ENCODE data around the gene CCNYL1. TPM values are rescaled to one million over a fixed set of nuclear protein-coding genes. Genes with fewer than 3 reads are reported as not detected.
"Not testable (repeated sequence)": the region's sequence is repeated elsewhere in the genome, so short reads cannot be mapped to it uniquely, and the experiment has no call there.

Gene CCNYL1
- total and polyA plus RNA-seq, 5 donors from 2014 or later: 0.81 to 13.1 (median 1.1) TPM

DNA sequence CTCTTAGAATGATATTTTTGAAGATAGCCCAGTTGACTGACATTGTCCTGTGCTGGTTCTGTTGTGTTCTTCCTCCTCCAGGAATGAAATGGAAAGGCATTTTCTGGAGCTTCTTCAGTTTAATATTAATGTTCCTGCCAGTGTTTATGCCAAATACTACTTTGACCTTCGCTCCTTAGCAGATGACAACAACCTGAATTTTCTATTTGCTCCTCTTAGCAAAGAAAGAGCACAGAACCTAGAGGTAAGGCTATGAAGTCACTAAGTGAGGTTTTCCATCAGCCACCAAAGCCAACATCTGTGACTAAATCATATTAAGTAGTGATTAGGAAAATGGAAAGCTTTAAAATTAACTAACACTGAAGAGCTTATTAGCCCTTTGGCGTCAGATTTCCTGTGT, 39.4 kb downstream of the CCNYL1 start:
- Mint-ChIP-seq H3K4me1 (no peaks in the 10 kb centered on the region), H3K27ac (no peak overlapping the region), H3K27me3 (no peaks in the 10 kb centered on the region), H3K9me3 (no peaks in the 10 kb centered on the region), H3K4me3 (no peak overlapping the region), H3K36me3 (peaks cover 7% of the 10 kb centered on the region)
- DNase-seq (no peak), ATAC-seq (ENCODE audit: low read depth in 2 of 2) (no peak)
- Histone ChIP-seq H3K9me3 (ENCODE audit: control insufficient read depth in 2 of 2, low read length in 2 of 2) (no peaks in the 10 kb centered on the region), H3K4me1 (ENCODE audit: control insufficient read depth, insufficient read depth, low read length, poor library complexity, severe bottlenecking) (no peaks in the 10 kb centered on the region), H3K36me3 (ENCODE audit: control insufficient read depth, insufficient read depth, low read length) (peaks cover 8% of the 10 kb centered on the region), H3K27ac (ENCODE audit: insufficient read depth, low read length, poor library complexity, severe bottlenecking) (no peak overlapping the region), H3K4me3 (ENCODE audit: low read depth, low read length) (no peak overlapping the region), H3K27me3 (ENCODE audit: control insufficient read depth, insufficient read depth, low read length) (no peaks in the 10 kb centered on the region)

DNA sequence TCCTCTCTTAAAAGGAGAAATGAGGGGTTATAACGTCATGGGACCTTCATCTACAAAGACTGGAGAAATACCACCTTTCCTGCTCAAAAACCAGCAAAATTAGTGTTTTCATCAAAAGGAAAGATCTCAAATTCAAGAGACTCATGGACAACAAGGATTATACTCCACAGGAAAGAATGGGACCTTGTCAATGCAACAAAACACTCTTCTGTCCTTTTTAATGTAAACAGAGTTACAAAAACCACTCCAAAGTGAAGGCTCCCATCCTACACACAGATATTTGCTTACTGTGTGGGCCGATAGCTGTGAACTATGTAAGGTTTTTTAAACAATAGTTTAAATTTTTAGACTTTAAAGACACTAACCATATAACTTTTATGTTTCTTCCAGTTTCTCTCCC, 42.2 kb downstream of the CCNYL1 start:
- H3K4me3 ChIP-seq (ENCODE audit: low read depth, low read length); H3K27ac Mint-ChIP-seq; H3K27me3 ChIP-seq (ENCODE audit: control insufficient read depth, insufficient read depth, low read length); H3K4me3 Mint-ChIP-seq; H3K36me3 ChIP-seq (ENCODE audit: control insufficient read depth, insufficient read depth, low read length); DNase-seq; H3K9me3 ChIP-seq (ENCODE audit: control insufficient read depth in 2 of 2, low read length in 2 of 2); H3K27me3 Mint-ChIP-seq; H3K27ac ChIP-seq (ENCODE audit: insufficient read depth, low read length, poor library complexity, severe bottlenecking); H3K4me1 ChIP-seq (ENCODE audit: control insufficient read depth, insufficient read depth, low read length, poor library complexity, severe bottlenecking); ATAC-seq (ENCODE audit: low read depth in 2 of 2); H3K4me1 Mint-ChIP-seq; H3K9me3 Mint-ChIP-seq; H3K36me3 Mint-ChIP-seq: not testable (repeated sequence)

DNA sequence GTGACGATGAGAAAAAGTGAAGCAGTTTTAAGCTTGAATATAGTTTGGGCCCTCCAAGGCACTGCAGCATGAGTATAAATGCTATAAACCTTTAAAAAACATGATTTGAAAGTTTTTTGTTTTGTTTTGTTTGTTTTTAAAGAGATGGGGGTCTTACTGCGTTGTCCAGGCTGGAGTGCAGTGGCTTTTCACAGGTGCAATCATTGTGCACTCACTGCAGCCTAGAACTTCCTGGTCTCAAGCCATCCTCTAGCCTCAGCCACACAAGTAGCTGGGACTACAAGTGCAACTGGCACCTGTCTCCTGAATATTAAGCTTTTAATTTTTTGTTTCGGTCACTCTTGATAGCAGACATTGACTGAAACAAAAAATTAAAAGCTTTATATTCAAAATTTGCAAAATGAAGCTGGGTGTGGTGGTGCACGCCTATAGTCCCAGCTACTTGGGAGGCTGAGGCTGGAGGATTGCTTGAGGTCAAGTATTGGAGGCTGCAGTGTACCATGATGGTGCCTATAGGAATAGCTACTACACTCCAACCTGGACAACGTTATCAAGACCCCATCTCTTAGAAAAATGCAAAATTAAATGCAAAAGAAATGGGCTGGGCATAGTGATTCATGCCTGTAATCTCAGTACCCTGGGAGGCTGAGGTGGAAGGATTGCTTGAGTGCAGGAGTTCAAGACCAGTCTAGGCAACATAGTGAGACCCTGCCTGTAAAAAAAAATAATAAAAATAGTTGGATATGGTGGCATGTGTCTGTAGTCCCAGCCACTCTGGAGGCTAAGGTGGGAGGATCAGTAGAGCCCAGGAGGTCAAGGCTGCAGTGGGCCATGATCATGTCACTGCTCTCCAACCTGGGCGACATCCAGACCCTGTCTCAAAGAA, 43.3 kb downstream of the CCNYL1 start:
- H3K36me3 Mint-ChIP-seq: peaks cover 7% of the 10 kb centered on the region
- ATAC-seq (ENCODE audit: low read depth in 2 of 2): no peak
- peaks cover 0 to 3% (median 0%) of the 10 kb centered on the region in 4 donors for H3K4me1 Mint-ChIP-seq
- Histone ChIP-seq H3K27ac (ENCODE audit: insufficient read depth, low read length, poor library complexity, severe bottlenecking) (no peak overlapping the region), H3K4me3 (ENCODE audit: low read depth, low read length) (no peak overlapping the region), H3K27me3 (ENCODE audit: control insufficient read depth, insufficient read depth, low read length) (no peaks in the 10 kb centered on the region), H3K4me1 (ENCODE audit: control insufficient read depth, insufficient read depth, low read length, poor library complexity, severe bottlenecking) (no peaks in the 10 kb centered on the region), H3K9me3 (ENCODE audit: control insufficient read depth in 2 of 2, low read length in 2 of 2) (no peaks in the 10 kb centered on the region), H3K36me3 (ENCODE audit: control insufficient read depth, insufficient read depth, low read length) (peaks cover 8% of the 10 kb centered on the region)
- no peaks in the 10 kb centered on the region for H3K9me3 Mint-ChIP-seq
- no peak for DNase-seq
- no peaks in the 10 kb centered on the region for H3K27me3 Mint-ChIP-seq
- H3K27ac Mint-ChIP-seq: no peak overlapping the region
- H3K4me3 Mint-ChIP-seq: no peak overlapping the region

DNA sequence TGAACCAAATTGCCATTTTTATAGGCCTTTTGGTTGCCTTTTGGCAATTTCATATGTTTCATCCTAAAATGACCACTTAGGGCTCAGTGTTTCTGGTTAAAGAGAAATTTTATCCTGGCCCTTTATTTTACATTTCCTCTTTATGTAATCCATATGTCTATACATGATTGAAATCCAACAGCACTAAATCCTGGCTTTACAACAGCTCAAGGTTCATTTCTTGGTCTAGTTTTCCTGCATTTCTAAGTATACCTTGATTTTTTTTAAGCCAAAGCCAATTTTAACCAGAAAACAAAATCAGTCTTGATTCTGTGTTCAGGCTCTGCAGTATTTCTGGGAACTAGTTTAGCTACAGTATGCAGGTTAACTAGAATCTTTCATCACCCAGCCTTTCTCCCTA, 46.6 kb downstream of the CCNYL1 start:
- Mint-ChIP-seq H3K27ac (no peak overlapping the region), H3K36me3 (peaks cover 3% of the 10 kb centered on the region), H3K4me1 (peaks cover 0 to 3% (median 0%) of the 10 kb centered on the region in 4 donors), H3K9me3 (no peaks in the 10 kb centered on the region), H3K27me3 (peaks cover 17% of the 10 kb centered on the region), H3K4me3 (no peak overlapping the region)
- Histone ChIP-seq H3K27ac (ENCODE audit: insufficient read depth, low read length, poor library complexity, severe bottlenecking) (no peak overlapping the region), H3K4me1 (ENCODE audit: control insufficient read depth, insufficient read depth, low read length, poor library complexity, severe bottlenecking) (no peaks in the 10 kb centered on the region), H3K4me3 (ENCODE audit: low read depth, low read length) (no peak overlapping the region), H3K9me3 (ENCODE audit: control insufficient read depth in 2 of 2, low read length in 2 of 2) (no peaks in the 10 kb centered on the region), H3K36me3 (ENCODE audit: control insufficient read depth, insufficient read depth, low read length) (no peaks in the 10 kb centered on the region), H3K27me3 (ENCODE audit: control insufficient read depth, insufficient read depth, low read length) (peaks cover 4% of the 10 kb centered on the region)
- ATAC-seq (ENCODE audit: low read depth in 2 of 2) (no peak), DNase-seq (no peak)

DNA sequence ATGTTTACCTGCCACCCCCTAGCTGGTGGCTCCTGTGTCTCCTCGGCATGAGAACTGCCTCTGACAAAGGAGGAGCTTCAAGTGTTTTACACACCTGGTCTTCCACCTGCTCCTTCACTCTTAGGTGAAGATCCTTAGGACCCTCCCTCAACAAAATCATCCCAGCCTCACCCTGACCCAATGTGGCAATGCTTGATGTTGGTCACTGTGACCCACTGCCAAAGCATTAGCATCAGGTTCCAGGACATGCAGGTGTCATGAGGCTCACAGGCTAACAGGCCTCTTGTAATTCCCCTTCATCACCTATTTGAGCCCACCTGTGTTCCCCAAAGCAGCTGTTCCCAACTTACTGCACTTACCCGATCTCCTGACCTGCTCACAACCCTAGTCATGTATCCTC, 48.5 kb downstream of the CCNYL1 start:
- no peak for DNase-seq
- H3K27ac Mint-ChIP-seq: no peak overlapping the region
- no peaks in the 10 kb centered on the region for H3K36me3 Mint-ChIP-seq
- H3K9me3 Mint-ChIP-seq: no peaks in the 10 kb centered on the region
- Histone ChIP-seq H3K36me3 (ENCODE audit: control insufficient read depth, insufficient read depth, low read length) (no peaks in the 10 kb centered on the region), H3K9me3 (ENCODE audit: control insufficient read depth in 2 of 2, low read length in 2 of 2) (no peaks in the 10 kb centered on the region), H3K27me3 (ENCODE audit: control insufficient read depth, insufficient read depth, low read length) (peaks cover 16% of the 10 kb centered on the region), H3K4me3 (ENCODE audit: low read depth, low read length) (no peak overlapping the region), H3K27ac (ENCODE audit: insufficient read depth, low read length, poor library complexity, severe bottlenecking) (no peak overlapping the region), H3K4me1 (ENCODE audit: control insufficient read depth, insufficient read depth, low read length, poor library complexity, severe bottlenecking) (no peaks in the 10 kb centered on the region)
- H3K27me3 Mint-ChIP-seq: peaks cover 29% of the 10 kb centered on the region
- no peak overlapping the region for H3K4me3 Mint-ChIP-seq
- peaks cover 0 to 3% (median 0%) of the 10 kb centered on the region in 4 donors for H3K4me1 Mint-ChIP-seq
- ATAC-seq (ENCODE audit: low read depth in 2 of 2): no peak

DNA sequence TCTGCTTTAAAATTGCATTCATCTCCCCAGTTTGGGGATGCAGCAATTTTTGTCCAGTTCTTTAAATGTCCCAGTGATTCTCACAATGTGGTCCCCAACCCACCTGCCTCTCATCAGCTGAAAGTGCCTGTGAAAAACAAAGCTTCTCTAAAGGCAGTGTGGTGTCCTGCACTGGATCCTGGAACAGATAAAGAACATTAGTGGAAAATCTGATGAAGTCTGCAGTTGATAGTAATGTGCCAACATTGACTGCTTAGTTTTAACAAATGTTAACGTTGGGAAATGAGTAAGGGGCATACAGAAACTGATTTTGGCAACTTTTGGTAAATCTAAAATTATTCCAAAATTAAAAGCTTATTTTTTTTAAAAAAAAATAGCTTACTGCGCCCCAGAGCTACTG, 49.0 kb downstream of the CCNYL1 start:
- no peak overlapping the region for H3K27ac Mint-ChIP-seq
- H3K36me3 Mint-ChIP-seq: no peaks in the 10 kb centered on the region
- no peak for ATAC-seq (ENCODE audit: low read depth in 2 of 2)
- H3K27ac ChIP-seq (ENCODE audit: insufficient read depth, low read length, poor library complexity, severe bottlenecking): no peak overlapping the region
- no peaks in the 10 kb centered on the region for H3K9me3 Mint-ChIP-seq
- H3K4me1 ChIP-seq (ENCODE audit: control insufficient read depth, insufficient read depth, low read length, poor library complexity, severe bottlenecking): no peaks in the 10 kb centered on the region
- no peak overlapping the region for H3K4me3 ChIP-seq (ENCODE audit: low read depth, low read length)
- DNase-seq: no peak
- H3K36me3 ChIP-seq (ENCODE audit: control insufficient read depth, insufficient read depth, low read length): no peaks in the 10 kb centered on the region
- peaks cover 34% of the 10 kb centered on the region for H3K27me3 Mint-ChIP-seq
- H3K4me1 Mint-ChIP-seq: peaks cover 0 to 3% (median 0%) of the 10 kb centered on the region in 4 donors
- peaks cover 17% of the 10 kb centered on the region for H3K27me3 ChIP-seq (ENCODE audit: control insufficient read depth, insufficient read depth, low read length)
- H3K4me3 Mint-ChIP-seq: no peak overlapping the region
- no peaks in the 10 kb centered on the region for H3K9me3 ChIP-seq (ENCODE audit: control insufficient read depth in 2 of 2, low read length in 2 of 2)

DNA sequence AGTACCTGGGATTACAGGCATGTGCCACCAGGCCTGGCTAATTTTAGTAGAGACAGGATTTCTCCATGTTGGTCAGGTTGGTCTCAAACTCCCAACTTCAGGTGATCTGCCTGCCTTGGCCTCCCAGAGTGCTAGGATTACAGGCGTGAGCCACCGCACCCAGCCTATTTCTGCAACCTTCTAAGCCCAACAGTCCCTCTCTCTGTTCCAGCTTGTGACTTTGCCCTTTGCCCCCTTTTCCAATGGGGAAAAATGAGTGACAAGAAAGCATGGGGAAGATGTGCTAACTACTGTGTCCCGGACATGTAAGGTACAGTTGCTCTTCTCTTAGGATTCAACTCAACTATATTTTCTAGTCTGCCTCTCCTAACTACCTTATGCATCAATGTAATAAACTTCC, 50.0 kb downstream of the CCNYL1 start:
- H3K4me1 Mint-ChIP-seq; ATAC-seq (ENCODE audit: low read depth in 2 of 2); H3K4me1 ChIP-seq (ENCODE audit: control insufficient read depth, insufficient read depth, low read length, poor library complexity, severe bottlenecking); H3K4me3 ChIP-seq (ENCODE audit: low read depth, low read length); H3K9me3 Mint-ChIP-seq; H3K4me3 Mint-ChIP-seq; DNase-seq; H3K27ac Mint-ChIP-seq; H3K9me3 ChIP-seq (ENCODE audit: control insufficient read depth in 2 of 2, low read length in 2 of 2); H3K36me3 ChIP-seq (ENCODE audit: control insufficient read depth, insufficient read depth, low read length); H3K36me3 Mint-ChIP-seq; H3K27ac ChIP-seq (ENCODE audit: insufficient read depth, low read length, poor library complexity, severe bottlenecking): not testable (repeated sequence)
- H3K27me3 ChIP-seq (ENCODE audit: control insufficient read depth, insufficient read depth, low read length): peaks cover 23% of the 10 kb centered on the region
- peaks cover 41% of the 10 kb centered on the region for H3K27me3 Mint-ChIP-seq

DNA sequence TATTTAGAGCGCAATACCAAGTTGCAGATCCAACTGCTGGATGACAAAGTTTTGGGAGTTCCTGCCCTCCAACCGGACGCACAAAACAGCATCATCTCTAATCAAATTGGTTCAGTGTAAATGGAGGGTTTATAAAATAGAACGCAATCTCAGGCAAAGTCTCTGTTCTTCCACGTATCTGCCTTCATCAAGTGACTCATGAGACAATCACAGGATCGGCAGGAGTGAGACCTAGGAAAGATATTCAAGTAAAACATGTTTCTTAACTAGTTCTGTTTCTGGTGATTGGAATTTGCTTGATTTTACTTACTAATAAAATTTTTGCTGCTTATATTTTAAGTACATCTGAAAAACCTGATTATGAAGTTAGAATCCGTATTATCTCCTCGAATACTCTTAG, 50.7 kb downstream of the CCNYL1 start:
- no peak for ATAC-seq (ENCODE audit: low read depth in 2 of 2)
- DNase-seq: no peak
- H3K4me3 Mint-ChIP-seq: no peak overlapping the region
- no peaks in the 10 kb centered on the region for H3K36me3 Mint-ChIP-seq
- Histone ChIP-seq H3K36me3 (ENCODE audit: control insufficient read depth, insufficient read depth, low read length) (no peaks in the 10 kb centered on the region), H3K27me3 (ENCODE audit: control insufficient read depth, insufficient read depth, low read length) (peaks cover 24% of the 10 kb centered on the region), H3K4me1 (ENCODE audit: control insufficient read depth, insufficient read depth, low read length, poor library complexity, severe bottlenecking) (peaks cover 6% of the 10 kb centered on the region), H3K9me3 (ENCODE audit: control insufficient read depth in 2 of 2, low read length in 2 of 2) (no peaks in the 10 kb centered on the region), H3K27ac (ENCODE audit: insufficient read depth, low read length, poor library complexity, severe bottlenecking) (no peak overlapping the region), H3K4me3 (ENCODE audit: low read depth, low read length) (no peak overlapping the region)
- H3K9me3 Mint-ChIP-seq: no peaks in the 10 kb centered on the region
- H3K27me3 Mint-ChIP-seq: peaks cover 44% of the 10 kb centered on the region
- peaks cover 0 to 9% (median under 1%) of the 10 kb centered on the region in 4 donors for H3K4me1 Mint-ChIP-seq
- H3K27ac Mint-ChIP-seq: no peak overlapping the region

Data from CD4-positive, CD25-positive, alpha-beta regulatory T cell (primary cell).